Kidney epithelial cell (primary cell): Measurements from ENCODE around the gene MALL. TPM values are rescaled to one million over a fixed set of nuclear protein-coding genes. Genes with fewer than 3 reads are reported as not detected.

ENCODE experiments used
- DNase-seq: peaks from one replicate; pipeline ENCODE4 v3.0.0-alpha.2; 2010; ENCODE audit warnings: low read depth
- H3K27me3 ChIP-seq: 2 replicates; pipeline ENCODE4 v1.6.0; 2011; ENCODE audit warnings: low read length; ENCODE audit not compliant: control insufficient read depth, insufficient read depth
- H3K36me3 ChIP-seq: 2 replicates; pipeline ENCODE4 v1.5.1; 2011; ENCODE audit warnings: low read length; ENCODE audit not compliant: control insufficient read depth, insufficient read depth
- H3K4me3 ChIP-seq: 2 replicates; pipeline ENCODE4 v1.5.1; 2011; ENCODE audit warnings: low read depth, mild to moderate bottlenecking, control low read depth, low read length
- CTCF ChIP-seq: IDR thresholded peaks from 2 replicates; pipeline ENCODE4 v1.5.1; 2011; ENCODE audit warnings: mild to moderate bottlenecking, moderate library complexity, low read length, control low read depth, inconsistent platforms; ENCODE audit not compliant: insufficient read depth, poor library complexity, severe bottlenecking
- total RNA-seq: library from RNA; depleted of rRNA; stranded (reverse); fragments of >200 nt; gene quantifications from 2 replicates; pipeline ENCODE4 v1.2.3, GENCODE V29; 2015

Gene MALL
- total RNA-seq, 1 donor from 2014 or later = 6.1 TPM

- Histone ChIP-seq H3K27me3 (no peaks in the 10 kb centered on the region), H3K4me3 (no peak overlapping the region), H3K36me3 (no peaks in the 10 kb centered on the region)
- DNase-seq = peak; percentile 71
- TF ChIP-seq CTCF = no peak
These were observed 9.8 kb downstream of the MALL start for GRCh38 chr2:110105608-110106467.

DNA sequence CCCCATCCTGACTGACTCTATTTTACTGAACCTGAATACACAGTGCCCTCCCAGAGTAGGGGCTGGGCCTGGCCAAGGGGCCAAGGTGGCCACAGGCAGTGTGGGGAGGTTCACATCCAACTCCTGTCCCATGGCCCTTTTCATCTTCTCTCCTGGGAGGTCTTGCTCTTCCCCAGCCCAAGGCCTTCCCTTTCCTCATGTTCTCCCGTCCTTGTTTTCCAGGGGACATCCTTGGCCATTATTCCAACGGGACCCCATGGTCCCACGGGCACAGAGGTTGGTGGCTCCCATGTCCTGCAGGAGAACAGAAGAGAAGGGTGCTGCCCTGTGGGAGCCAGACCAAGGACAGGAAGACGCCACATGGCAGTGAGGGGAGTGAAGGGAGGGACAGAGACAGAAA lies 10.4 kb downstream of the MALL start:
- Histone ChIP-seq H3K27me3 (no peaks in the 10 kb centered on the region), H3K4me3 (no peak overlapping the region), H3K36me3 (no peaks in the 10 kb centered on the region)
- TF ChIP-seq CTCF = no peak
- no peak for DNase-seq

GRCh38 chr2:110104025-110104771 lies 11.4 kb downstream of the MALL start:
- peak; percentile 99 for DNase-seq
- H3K36me3 ChIP-seq = no peaks in the 10 kb centered on the region
- H3K4me3 ChIP-seq = no peak overlapping the region
- H3K27me3 ChIP-seq = no peaks in the 10 kb centered on the region
- TF ChIP-seq CTCF = no peak

- H3K4me3 ChIP-seq = no peak overlapping the region
- no peak for TF ChIP-seq CTCF
- no peaks in the 10 kb centered on the region for H3K36me3 ChIP-seq
- no peaks in the 10 kb centered on the region for H3K27me3 ChIP-seq
- no peak for DNase-seq
These were observed 12.3 kb downstream of the MALL start for GRCh38 chr2:110103061-110103961.

DNA sequence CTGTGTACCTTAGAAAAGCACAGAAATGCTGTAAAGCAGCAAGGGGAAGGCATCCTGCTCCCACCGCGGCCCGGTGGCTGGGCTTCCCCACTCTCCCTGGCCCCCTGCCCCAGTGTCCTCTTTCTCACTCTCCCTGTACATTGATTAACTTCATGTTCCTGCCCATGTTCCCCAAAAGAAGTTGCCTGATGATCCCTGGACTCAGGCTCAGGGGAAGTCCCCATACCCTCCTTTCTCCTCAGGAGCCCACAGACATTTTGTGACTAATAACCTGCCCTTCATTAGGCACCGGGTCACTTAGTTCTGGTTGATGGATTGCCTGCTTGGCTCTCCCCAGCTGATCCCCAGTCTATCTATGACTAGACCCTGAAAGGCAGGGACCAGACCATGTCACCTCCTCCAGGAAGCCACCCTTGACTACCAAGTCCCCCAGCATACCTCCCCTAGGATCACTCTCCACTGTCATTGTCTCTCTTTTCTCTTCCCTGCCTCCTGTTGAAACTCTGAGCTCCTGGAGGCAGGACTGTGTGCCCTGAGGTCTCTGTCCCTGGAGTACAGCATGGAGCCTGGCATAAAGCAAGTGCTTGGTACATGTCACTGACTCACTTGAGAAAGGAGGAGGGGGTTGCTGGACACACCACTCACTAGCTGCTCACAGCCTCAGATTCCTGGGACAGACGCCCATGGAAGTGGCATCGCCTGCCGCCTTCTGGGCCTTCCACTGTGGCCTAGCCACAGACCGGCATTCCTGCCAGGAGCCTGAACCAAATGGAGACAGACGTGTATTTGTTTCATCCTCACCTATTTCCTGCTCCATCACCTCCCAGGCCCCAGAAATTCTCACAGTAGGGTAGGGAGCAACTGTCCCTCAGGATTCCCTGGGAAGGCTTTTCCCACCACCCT lies 13.5 kb downstream of the MALL start:
- peak; percentile 55 for DNase-seq
- no peak for TF ChIP-seq CTCF
- H3K36me3 ChIP-seq = no peaks in the 10 kb centered on the region

More for the DNA sequence above, 13.5 kb downstream of the MALL start:
- no peak overlapping the region for H3K4me3 ChIP-seq
- no peaks in the 10 kb centered on the region for H3K27me3 ChIP-seq
